GM19240 (cell line): Measurements from ENCODE around the gene C6orf120.
A peak's percentile ranks its signal among the peaks of the same experiment; 100 is the strongest.
"Not testable (repeated sequence)": the region's sequence is repeated elsewhere in the genome, so short reads cannot be mapped to it uniquely, and the experiment has no call there.

Experiments used
- DNase-seq: peaks from one replicate; pipeline ENCODE4 v3.0.0; 2011; ENCODE audit warnings: low spot score; ENCODE audit not compliant: insufficient read length

Gene C6orf120

DNA sequence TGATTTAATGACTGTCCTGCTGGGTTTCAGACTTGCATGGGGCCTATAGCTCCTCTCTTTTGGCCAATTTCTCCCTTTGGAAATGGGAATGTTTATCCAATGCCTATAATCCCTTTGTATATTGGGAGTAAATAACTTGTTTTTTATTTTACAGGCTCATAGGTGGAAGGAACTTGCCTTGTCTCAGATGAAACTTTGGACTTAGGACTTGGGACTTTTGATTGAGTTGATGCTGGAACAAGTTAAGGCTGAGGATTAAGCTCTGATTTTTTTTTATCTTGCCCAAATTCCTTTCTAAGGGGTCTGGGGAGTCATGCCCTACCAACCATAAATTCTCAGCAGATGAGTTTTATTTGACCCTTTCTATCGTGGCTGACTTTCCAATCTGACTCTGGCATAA, 23.6 kb upstream of the C6orf120 start:
- DNase-seq = no peak

DNA sequence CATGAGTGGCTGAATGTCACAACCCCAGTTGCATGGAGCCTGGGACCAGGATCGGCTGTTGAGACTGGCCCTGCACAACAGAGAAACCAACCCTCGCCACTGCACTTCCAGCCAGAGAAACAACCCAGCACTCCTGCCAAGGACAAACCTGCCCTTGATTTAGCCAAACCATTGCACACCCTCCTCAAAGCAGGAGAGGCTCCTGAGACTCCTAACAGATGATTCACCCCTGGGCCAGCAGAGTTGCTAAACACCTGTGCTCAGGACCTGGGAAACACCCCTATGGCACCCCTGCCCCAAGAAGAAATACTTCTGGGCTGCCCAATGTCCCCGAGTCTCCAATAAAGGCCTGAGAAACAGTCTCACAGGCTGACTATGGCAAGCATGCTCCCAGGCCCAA, 17.9 kb upstream of the C6orf120 start:
- DNase-seq = no peak

- no peak for DNase-seq
These were observed 16.1 kb upstream of the C6orf120 start for GRCh38 chr6:169685860-169686259.

DNA sequence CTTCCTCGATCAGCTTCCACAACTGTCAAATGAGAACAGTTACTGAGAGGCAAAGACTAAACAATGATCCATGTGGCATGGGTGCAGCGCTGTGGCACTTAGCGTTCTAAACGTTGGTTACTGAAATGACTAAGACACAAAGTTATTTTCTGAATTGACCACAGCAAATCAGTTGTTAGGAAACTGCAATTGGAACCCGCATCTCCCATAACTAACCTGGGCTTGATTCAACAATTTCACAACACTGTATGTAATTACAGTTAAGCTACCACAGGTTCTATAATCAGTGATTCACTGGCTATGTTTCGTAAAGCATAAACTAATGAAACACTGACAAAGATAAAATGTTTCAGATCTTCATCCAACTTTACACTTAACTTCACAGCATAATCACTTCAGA, 12.6 kb upstream of the C6orf120 start:
- DNase-seq = no peak

DNA sequence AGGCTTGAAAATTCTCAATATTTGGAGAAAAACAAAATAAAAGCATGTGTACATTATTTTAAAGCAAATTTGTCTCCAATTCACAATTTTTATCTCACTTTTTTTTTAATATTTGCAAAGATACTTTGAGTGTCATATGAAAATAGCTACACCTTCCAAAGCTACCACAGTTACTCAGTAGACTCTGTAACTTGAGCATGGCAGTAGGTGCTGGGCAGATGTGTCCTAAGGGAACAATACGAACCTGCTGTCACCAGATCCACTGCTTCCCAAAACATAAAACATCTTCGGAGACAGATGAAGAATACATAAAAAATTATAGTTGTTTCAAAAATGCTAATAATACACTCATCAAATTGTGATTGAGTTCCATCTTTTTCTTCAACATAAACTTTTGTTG, 10.7 kb upstream of the C6orf120 start:
- DNase-seq = no peak

DNA sequence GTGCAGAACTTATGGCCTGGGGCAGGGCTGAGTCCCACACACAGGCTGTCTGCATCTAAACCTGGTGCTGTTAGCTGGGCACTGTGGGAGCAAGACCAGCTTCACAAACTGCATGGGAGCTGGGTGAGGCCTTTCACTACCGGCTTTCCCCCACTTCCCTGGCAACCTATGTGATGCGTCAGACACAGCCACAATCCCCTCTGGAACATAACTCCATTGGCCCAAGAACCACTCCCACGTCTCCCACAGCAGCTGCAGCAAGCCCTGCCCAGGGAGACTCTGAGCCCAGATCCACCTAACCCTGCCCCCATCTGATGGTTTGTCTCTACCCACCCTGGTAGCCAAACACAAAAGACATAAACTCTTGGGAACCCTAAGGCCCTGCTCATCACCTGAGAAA, 9.4 kb upstream of the C6orf120 start:
- no peak for DNase-seq

DNA sequence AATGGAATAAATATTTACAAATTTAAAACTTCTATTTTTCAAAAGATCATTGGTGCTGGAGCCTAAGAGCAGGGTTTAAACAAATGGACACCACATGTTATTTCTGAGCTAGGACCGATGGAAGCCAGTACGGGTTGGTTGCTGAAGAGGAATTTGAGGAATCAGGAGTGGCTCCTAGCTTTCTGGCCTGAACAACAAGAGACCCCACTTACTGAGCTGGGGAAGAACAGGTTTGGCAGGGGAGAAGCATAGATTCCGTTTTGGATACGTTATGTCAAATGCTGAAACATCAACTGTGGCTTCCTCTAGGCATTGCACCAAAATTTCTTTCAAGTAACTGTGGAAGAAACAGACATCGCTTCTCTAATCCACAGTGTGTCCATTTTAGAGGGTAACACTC, 6.8 kb upstream of the C6orf120 start:
- DNase-seq = no peak

DNA sequence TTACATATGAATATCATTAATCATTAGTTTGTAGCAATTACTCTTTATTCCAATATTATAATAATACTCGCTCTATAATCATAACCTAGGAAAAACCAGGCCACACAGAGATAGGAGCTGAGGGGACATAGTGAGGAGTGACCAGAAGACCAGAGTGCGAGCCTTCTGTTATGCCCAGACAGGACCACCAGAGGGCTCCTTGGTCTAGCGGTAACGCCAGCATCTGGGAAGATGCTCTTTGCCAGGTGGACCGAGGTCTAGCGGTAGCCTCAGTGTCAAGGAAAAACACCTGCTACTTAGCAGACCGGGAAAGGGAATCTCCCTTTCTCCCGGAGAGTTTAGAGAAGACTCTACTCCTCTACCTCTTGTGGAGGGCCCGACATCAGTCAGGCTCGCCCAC, 4.8 kb upstream of the C6orf120 start:
- not testable (repeated sequence) for DNase-seq

- no peak for DNase-seq
These were observed 1.6 kb upstream of the C6orf120 start for GRCh38 chr6:169700296-169700695.

DNA sequence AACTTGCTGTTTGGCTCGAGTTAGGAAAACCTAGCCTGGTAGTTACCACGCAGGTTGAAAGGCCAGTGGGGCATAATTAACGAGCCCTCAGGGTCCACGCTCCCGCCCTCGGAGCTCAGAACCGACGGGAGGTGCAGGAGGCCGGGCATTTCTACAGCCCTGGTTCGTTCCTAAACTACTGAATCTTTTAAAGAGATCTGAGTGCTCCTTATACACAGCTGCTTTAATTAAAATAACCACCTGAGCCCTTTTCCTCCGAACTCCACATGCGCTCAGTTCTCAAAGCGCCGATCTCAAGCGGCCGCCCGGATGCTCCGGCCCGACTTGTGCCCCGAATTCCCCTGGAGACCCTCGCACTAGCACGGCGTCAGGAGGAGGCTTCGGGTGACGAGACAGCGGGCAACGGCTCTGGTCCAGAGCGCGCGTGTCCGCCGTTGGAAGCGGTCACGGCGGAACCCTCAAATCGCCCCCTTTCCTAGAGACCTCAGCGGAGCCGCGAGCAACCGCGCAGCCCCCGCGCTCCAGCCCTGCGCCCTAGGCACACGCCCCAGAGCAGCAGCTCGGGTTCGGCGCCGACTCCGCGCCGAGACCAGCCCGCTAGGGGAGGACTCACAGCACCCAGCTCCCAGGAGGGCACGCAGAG, 494 bp upstream of the C6orf120 start:
- DNase-seq = no peak

DNA sequence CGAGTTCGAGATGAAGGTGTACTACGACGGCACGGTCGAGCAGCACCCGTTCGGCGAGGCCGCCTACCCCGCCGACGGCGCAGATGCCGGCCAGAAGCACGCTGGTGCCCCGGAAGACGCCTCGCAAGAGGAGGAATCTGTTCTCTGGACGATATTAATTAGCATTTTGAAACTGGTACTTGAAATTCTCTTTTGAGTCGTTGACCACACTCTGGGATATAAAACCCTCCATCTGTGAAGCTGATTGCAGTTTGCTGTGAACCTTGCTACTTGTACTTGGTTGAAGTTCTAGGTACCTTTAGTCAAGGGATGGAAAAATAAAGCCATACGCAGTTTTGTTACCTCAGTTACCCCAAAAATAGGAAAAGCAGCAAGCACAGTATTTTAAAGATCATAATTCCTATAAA, 917 bp downstream of the C6orf120 start:
- no peak for DNase-seq

GRCh38 chr6:169707772-169708171, 5.8 kb downstream of the C6orf120 start:
- DNase-seq = no peak

DNA sequence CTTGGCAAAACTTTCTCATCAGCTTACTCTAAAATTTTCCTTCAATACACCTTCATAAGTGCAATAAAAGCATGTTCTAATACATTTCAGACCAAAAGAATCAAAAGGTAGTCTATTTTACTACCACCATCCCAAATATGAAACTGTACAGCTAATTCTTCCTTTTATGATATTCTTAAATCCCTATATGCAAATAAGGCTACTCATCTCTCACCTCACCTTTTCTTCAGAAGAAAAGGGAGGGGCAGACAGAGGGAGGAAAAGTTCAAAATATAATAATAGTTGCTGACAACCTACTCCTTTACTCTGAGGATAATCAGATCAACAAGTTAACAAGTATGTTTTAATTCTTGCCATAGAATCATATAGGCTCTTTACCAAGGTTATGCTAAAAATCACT, 7.4 kb downstream of the C6orf120 start:
- no peak for DNase-seq

DNA sequence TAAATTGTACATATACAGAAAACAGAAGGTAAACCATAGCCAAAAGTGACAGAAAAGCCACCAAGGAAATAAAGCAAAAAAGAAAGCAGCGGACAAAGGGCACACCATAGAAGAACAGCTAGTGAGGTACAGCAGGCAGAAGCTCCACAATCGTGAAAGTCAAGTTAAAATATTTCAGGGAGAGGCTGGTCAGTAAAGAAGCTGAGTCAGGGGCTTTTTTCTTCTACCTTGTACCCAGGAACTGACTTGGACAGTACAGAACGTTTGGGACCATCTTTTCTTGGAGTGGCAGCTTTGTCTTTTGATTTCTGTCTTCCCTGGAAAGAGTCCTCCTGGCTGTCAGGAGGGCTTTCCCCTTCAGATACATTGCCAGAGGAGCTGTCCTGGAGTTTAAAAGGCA, 8.1 kb downstream of the C6orf120 start:
- DNase-seq = no peak

DNA sequence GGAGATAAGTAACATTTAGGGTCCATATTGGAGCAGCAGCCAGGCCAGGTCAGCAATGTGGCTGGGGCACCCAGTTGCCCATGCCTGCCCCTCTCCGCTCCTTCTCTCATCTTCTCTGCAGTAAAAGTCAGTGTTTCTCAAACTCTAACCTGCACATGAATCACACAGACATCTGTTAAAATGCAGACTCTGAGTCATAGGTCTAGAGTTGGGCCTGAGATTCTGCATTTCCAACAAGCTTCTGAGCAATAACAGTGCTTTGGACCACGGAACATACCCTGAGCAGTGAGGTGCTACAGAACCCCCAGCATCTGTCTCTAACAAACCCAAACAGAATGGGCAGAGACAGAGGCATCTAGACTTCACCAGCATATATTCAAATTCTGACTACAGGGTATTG, 12.3 kb downstream of the C6orf120 start:
- no peak for DNase-seq

DNA sequence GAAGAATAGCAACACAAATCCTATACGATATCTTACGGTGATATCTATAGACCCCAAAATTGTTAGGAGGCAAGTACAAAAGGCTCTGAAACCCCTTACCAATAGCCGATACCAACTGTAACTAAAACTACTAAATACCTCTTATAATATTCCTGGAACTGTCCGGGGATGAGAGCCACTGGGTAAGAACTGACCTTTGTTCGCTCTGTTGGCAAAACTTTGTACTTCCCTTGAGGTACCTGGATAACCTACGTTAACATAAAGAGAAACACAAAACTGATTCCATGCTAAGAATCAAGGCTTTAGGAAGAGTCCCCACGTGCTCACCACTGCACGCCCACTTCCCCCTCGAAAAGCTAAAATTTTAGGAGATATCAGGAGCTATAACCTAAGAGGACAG, 12.7 kb downstream of the C6orf120 start:
- DNase-seq = no peak

GRCh38 chr6:169719117-169719516, 17.2 kb downstream of the C6orf120 start:
- no peak for DNase-seq

DNA sequence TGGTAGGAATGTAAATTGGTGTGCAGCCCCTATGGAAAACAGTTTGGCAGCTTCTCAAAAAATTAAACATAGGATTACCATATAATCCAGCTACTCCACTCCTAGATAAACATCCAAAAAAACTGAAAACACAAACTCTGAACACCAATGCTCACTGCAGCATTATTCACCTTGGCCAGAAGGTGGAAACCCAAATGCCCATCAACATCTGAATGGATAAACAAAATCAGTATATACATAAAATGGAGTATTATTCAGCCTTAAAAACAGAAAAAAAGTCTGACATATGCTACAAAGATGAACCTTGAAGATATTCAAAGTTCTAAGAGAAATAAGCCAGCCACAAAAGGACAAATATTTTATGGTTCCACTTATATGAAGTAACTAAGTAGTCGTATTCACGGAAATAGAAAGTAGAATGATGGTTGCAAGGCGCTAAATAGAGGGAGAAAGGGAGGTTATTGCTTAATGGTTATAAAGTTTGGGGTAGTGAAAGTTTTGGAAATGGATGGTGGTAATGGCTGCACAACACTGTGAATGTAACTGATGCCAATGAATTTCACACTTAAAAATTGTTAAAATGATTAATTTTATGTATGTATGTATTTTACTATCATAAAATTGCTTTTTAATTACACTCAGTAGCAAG, 18.4 kb downstream of the C6orf120 start:
- no peak for DNase-seq

- DNase-seq = peak; percentile 4
These were observed 20.7 kb downstream of the C6orf120 start for GRCh38 chr6:169722362-169723199.

DNA sequence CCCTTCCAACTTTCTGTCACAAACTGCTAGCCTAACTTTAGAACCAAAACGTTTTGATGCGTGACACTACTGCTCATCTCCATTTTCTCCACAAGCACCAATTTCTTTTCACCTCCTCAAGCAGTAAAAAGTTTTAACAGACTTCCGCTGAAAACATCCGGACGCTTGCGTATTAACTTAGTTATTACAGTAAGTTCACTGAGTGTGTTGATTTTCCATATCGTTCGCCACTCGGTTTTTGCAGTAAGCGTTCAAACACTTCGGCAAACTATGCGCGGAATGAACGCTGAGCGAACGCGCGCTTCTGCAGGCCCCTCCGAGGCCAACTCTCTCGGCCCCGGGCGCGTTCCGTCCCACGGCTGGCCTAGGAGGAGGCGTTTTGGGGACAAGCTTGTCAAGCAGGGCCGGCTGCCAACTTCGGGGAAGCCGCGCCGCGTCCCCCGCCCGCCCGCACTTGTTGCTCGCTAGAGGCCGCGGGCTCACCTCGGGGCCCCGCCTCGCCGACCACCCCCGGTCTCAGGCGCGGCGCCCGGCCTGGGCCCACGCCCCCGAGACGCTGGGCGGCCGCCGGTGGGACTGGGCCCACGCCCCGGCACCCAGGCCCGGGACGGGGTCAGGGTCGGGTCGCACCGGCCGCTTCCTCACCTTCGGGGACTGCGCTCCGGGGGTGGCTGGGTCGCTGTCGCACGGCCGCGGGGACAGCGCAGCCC, 21.4 kb downstream of the C6orf120 start:
- peak; percentile 47 for DNase-seq

- DNase-seq = peak; percentile 23
These were observed 22.1 kb downstream of the C6orf120 start for GRCh38 chr6:169723991-169724493.
